Measurements from ENCODE around the gene KIF4A.
"Not testable (repeated sequence)": the region's sequence is repeated elsewhere in the genome, so short reads cannot be mapped to it uniquely, and the experiment has no call there.

The KIF4A gene

GRCh38 chrX:70289793-70290770, at the start of gene KIF4A, which contains the start of gene PDZD11:
Gene KIF4A (plus strand): TSS chrX:70290104. CDS start chrX:70290459, 355 bp downstream.
Gene PDZD11 (minus strand): TSS chrX:70289927. CDS start chrX:70289341, 586 bp downstream.
- TF ChIP-seq CTCF (conservative IDR thresholded peaks at IDR 0.05; ENCODE audit: control insufficient read depth, insufficient read depth, low read depth, low read length) = no peak
- H3K4me3 ChIP-seq (ENCODE audit: control insufficient read depth, low read depth, low read length) = peak within 1 kb of the TSS; percentile 75

GRCh38 chrX:70240751-70241150, 49.2 kb upstream of the KIF4A start:
- no peak overlapping the region for H3K4me3 ChIP-seq (ENCODE audit: control insufficient read depth, low read depth, low read length)
- TF ChIP-seq CTCF (conservative IDR thresholded peaks at IDR 0.05; ENCODE audit: control insufficient read depth, insufficient read depth, low read depth, low read length) = no peak
- no peak for DNase-seq (ENCODE audit: low read depth)

More at GRCh38 chrX:70289793-70290770, at the start of gene KIF4A, which contains the start of gene PDZD11:
- peak; percentile 78 for DNase-seq (ENCODE audit: low read depth)

GRCh38 chrX:70241501-70241900, 48.4 kb upstream of the KIF4A start:
- TF ChIP-seq CTCF (conservative IDR thresholded peaks at IDR 0.05; ENCODE audit: control insufficient read depth, insufficient read depth, low read depth, low read length) = no peak
- no peak for DNase-seq (ENCODE audit: low read depth)
- no peak overlapping the region for H3K4me3 ChIP-seq (ENCODE audit: control insufficient read depth, low read depth, low read length)

- H3K4me3 ChIP-seq (ENCODE audit: control insufficient read depth, low read depth, low read length) = not testable (repeated sequence)
- DNase-seq (ENCODE audit: low read depth) = peak; percentile 70
Observed at GRCh38 chrX:70243601-70244000, 46.3 kb upstream of the KIF4A start.

GRCh38 chrX:70244881-70245280, 45.0 kb upstream of the KIF4A start:
- peak; percentile 35 for DNase-seq (ENCODE audit: low read depth)
- TF ChIP-seq CTCF (conservative IDR thresholded peaks at IDR 0.05; ENCODE audit: control insufficient read depth, insufficient read depth, low read depth, low read length) = no peak
- H3K4me3 ChIP-seq (ENCODE audit: control insufficient read depth, low read depth, low read length) = no peak overlapping the region

GRCh38 chrX:70247252-70247651, 42.7 kb upstream of the KIF4A start:
- DNase-seq (ENCODE audit: low read depth) = no peak
- TF ChIP-seq CTCF (conservative IDR thresholded peaks at IDR 0.05; ENCODE audit: control insufficient read depth, insufficient read depth, low read depth, low read length) = no peak

GRCh38 chrX:70252491-70252890, 37.4 kb upstream of the KIF4A start:
- DNase-seq (ENCODE audit: low read depth) = no peak
- no peak overlapping the region for H3K4me3 ChIP-seq (ENCODE audit: control insufficient read depth, low read depth, low read length)
- no peak for TF ChIP-seq CTCF (conservative IDR thresholded peaks at IDR 0.05; ENCODE audit: control insufficient read depth, insufficient read depth, low read depth, low read length)

More at GRCh38 chrX:70247252-70247651, 42.7 kb upstream of the KIF4A start:
- H3K4me3 ChIP-seq (ENCODE audit: control insufficient read depth, low read depth, low read length) = no peak overlapping the region

Data from fibroblast of mammary gland (primary cell).